Uterus (tissue), 2 donors: ENCODE data around the gene TAS2R13.

Source experiments
- CTCF ChIP-seq, 4 experiments: fragments of 200-600 bp in 2 of 4; fragments of 450-650 bp in 2 of 4; sonication (generic) in 2 of 4; IDR thresholded peaks; one replicate each; pipeline ENCODE4 v1.5.1; 2016 to 2019; ENCODE audit warnings: antibody characterized with exemption in 4 of 4, mild to moderate bottlenecking in 2 of 4, moderate library complexity in 1 of 4
- POLR2A ChIP-seq, 2 donors: fragments of 450-650 bp; IDR thresholded peaks; one replicate each; pipeline ENCODE4 v1.6.1; 2016; ENCODE audit warnings: antibody characterized with exemption in 2 of 2, mild to moderate bottlenecking in 1 of 2, moderate library complexity in 1 of 2

DNA sequence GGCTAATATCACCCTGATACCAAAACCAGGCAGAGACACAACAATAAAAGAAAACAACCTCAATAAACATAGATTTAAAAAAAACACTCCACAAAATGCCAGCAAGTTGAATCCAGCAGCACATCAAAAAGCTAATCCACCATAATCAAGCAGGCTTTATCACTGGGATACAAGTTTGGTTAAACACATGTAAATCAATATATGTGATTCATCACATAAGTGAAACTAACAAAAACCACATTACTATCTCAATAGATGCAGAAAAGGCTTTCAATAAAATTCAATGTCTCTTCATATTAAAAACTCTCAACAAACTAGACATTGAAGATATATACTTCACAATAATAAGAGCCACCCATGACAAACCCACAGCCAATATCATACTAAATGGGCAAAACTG, 46.7 kb upstream of the TAS2R13 start:
- TF ChIP-seq CTCF (IDR thresholded peaks at IDR 0.05) (no peak), POLR2A (IDR thresholded peaks at IDR 0.05) (no peak)
